CD4-positive, alpha-beta T cell treated with Interleukin-6 for 4 hours (primary cell): ENCODE measurements around the gene PRODH.
"Not testable (repeated sequence)": the region's sequence is repeated elsewhere in the genome, so short reads cannot be mapped to it uniquely, and the experiment has no call there.

Experiments
- DNase-seq: peaks from one replicate; pipeline ENCODE4 v3.0.0-alpha.2; 2020; ENCODE audit warnings: mixed read lengths

PRODH gene

DNA sequence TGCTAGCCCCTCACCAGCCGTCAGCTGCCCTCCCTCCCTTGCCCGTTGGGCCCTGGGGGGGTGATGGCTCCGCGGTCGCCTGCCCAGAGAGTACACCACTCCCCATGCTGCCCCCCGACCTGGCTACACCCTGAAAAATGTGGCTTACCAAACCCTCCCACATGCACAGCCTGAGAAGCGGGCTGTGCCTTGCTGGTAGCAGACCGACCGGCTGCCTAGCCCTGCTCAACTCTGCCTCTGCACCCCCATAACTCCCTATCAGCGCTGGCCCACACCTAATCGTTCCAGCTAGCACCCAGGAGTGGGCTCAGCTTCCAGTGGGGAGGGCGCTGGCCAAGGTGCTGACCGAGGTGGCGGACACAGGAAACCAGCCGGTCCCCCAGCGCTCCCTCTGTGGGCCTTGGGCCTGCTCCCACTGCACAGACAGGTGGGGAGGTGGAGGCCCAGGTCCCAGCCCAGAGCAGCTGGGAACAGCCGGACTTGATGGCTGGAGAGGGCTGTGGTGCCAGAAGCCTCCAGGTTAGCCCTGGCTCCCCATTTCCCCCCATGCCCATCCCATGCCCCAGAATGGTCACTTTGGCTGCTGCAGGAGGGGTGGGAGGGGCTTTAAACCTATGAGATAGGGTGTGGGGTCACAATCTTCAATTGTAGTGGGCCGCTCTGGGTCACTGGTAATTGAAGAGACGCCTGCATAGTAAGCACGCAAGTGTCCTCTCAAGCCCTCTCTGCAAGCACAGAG is 32.1 kb upstream of the PRODH start:
- DNase-seq, result no peak

DNA sequence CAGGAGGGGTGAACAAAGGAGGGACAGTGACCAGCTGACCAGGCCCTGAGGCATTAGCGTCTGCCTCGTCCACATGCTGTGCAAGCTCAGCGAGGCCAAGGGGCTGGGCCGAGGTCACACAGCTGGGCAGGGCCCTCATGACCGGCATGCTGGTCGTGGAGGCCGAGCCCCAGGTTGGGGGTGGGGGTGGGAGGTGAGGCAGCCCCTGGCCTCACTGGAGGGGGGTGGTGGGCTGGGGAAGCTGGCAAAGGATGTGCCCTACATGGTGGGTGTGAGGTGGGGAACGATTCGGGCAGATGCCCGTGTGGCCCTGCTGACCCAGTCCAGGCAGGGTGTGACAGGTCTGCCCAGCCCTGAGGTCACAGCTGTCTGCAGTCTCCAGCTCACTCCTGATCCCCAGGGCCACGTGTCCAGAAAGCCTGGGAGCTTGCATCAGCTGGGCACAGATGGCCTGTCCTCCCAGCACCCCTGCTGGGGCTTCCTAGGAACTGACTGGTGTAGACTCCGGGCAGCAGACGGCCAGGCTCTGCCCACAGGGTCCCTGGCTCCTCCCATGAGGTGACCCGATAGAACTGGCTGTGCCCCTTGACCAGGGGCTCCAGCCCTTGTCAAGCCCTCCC is 31.4 kb upstream of the PRODH start:
- not testable (repeated sequence) for DNase-seq

GRCh38 chr22:18966748-18967147 is 30.7 kb upstream of the PRODH start:
- DNase-seq, result no peak

DNA sequence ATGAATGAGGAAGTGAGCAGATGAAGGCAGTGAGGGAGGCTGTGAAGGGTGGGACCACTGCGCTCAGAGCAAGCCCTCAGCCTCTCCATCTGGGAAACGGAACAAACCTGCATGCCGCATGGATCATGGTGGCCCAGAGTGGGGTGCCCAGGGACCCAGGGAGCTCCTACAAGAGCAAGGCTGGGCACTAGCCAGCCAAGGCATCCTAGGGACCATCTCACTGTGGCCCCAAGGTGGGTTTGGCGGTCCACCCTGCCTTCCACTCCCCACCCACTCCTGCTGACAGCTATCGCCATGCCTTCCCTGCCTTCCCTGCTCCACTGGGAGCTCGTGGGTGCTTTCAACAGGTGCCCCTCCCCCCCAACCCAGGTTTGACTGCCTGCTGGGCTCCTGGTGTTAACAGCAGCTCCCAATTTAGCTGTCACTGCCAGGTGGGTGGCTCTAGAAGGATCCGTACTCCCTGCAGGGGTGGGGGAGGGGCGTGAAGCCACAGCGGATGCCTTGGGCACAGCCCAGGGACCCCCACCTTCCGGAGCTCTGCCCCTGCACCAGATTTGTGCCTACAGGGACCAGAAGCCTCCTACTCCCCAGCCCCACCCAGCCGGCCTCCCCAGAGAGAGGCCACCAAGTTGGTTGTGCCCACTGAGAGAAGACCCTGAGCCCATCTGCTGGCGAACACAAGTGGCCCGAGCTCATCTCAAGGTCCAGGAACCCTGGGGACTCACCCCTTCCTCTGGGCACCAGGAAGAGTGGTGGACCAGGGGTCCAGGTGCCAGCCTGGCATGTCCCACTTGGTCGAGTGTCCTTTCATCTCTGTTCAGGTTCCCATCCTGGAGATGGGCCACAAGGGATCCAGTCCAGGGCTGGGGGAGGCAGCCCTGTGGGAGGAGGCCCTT is 29.7 kb upstream of the PRODH start:
- no peak for DNase-seq

DNA sequence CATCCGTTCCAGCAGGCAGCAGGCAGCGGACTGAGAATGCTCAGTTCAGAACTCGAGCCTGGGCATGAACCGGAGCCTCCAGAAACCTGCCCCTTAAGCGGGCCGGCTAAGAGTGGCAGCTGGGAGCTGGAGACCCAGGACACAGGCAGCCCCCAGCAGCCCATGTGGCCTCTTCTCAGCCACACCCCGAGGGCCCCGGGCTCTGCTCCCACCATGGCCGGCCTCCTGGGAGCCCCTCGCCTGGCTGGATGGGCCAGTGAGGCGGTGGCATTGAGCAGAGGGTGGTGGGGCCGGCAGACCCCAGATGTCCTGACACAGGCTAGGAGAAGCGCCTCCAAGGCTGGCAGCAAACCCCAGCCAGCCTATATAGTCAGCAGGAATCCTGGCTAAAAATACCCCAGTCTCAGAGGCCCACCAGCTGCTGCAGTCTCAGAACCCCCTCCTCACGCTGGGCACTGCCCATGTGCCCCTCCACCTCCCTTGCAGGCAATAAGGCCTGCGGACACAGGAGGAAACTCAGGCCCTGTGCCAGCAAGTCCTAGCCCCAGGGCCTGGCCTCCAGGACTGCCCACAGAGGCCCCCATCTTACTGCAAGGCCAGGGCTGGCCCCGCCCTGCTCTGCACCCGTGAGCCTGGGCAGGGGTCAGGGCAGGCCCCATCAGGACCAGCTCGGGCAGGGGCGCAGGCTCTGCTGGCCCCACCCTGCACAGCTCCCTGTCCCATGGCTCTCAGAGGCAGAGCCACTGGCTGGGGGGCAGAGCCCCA is 28.6 kb upstream of the PRODH start:
- not testable (repeated sequence) for DNase-seq

- DNase-seq, result not testable (repeated sequence)
Observed at GRCh38 chr22:18964051-18964450, 28.0 kb upstream of the PRODH start.

DNA sequence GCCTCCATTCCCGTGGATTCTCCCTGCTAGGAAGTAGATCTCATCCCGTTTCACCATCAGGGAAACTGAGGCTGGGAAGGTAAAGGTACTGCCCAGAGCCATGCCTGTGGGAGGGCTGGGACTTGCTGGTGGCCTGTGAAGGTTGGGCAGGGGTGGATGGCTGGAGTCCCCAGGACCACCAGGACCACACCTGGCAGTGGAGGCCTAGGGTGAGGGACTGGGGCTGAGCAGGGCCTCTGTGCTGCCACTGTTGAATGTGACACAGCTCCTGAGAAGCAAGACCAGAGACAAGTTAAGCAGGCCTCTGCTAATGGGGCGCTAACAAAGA is 26.2 kb upstream of the PRODH start:
- DNase-seq, result no peak

DNA sequence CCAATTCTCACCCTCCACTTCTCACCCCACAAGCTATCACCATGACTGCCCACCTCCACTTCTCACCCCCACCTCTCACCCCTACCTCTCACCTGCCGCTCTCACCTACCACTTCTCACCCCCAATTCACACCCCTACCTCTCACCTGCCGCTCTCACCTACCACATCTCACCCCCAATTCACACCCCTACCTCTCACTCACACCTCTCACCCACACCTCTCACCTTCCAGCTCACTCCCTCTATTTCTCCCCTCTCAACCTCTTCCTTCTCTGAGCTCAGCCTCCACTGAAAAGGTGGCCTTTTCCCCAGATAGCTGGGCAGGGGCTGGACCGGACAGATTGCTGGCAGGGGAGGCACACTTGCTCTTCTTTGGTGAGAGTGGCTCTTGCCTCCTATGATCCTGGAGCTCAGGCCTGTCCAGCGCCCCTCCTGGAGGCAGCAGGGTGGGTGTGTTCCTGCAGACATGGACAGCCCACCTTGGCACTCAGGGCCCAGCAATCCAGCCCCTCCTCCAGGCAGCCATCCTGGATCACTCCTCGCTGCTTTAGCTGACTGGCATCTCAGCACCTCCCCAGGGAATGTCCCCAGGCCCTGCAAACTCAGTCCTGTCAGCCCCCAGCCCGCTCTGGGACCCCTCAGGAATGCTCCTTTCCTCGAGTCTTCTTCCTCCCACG is 25.7 kb upstream of the PRODH start:
- not testable (repeated sequence) for DNase-seq

DNA sequence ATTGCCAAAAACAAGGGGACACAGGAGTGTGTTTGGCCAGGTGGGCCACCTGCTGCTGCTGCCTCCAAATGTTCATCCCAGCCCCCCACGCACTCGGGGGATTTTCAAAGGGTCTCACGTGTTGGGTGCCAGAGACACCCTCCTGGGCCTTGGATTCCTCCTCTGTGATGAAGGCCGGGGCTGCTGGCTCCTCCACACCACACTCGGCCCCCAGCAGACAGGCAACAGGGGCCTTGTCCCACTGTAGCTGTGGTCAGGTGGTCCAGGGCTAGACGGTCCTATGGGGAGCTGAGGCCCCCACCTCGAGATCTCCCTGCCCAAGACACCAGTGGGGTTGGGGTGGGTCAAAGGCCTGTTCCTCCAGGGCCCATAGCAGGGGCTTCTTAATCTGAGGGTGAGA is 25.1 kb upstream of the PRODH start:
- DNase-seq, result not testable (repeated sequence)

GRCh38 chr22:18960166-18960820 is 24.2 kb upstream of the PRODH start:
- not testable (repeated sequence) for DNase-seq

- not testable (repeated sequence) for DNase-seq
Observed at GRCh38 chr22:18959741-18960140, 23.6 kb upstream of the PRODH start.

GRCh38 chr22:18959266-18959665 is 23.2 kb upstream of the PRODH start:
- not testable (repeated sequence) for DNase-seq

- DNase-seq, result not testable (repeated sequence)
Observed at GRCh38 chr22:18958738-18959137, 22.6 kb upstream of the PRODH start.

DNA sequence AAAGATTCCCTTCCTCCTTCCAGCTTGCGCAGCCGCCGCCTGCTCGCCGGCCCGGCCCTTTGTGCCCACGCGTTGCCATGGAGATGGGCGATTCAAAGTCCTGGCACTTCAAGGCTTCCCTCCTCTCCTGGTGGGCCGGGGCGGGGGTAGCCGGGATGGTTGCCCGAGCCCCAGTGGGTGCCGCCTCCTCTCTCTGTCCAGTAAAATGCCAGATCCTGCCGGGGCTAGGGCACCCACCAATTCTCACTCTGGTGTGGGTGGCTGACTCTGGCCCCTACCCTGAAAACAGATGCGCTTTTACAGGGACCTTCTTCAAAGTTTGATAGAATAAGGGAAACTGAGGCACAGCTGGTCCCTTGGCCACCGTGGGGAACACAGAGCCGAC is 22.2 kb upstream of the PRODH start:
- DNase-seq, result not testable (repeated sequence)

GRCh38 chr22:18957621-18958320 is 21.7 kb upstream of the PRODH start:
- not testable (repeated sequence) for DNase-seq

GRCh38 chr22:18956956-18957355 is 20.9 kb upstream of the PRODH start:
- not testable (repeated sequence) for DNase-seq

DNA sequence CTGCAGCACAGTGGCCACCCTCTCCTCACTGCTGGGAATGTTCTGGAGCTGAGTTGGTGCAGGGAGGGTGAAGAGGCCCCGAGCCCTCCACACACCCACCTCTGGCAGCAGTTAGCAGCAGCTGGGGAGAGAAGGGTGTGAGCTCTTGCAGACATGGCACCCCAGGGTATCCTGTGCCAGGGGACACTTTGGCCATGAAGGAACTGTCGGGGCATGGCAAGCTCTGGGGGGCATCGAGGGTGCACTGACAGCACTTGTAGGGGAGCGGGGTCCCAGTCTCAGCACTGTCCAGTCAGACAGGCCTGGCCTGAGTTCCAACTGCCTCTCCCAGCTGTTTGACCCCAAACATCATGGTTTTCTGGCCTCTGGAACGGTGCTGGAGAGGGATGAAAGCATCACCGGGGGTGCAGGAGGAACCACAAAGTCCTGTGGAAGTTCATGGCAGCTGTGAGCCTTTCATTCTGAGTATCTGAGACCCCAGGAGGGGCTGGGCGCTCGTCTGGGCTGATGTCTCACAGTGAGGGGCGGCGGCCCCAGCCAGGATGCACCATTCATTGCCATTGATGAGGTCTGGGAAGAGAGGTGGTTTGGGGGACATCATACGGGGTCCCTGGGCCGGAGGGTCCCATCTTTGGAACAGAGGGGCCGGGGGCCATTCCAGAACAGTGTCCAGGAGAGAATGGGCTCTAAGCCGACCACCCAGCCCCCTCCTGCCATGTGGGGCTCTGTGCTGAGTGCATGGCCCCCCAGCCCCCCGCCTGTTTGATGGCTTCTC is 20.2 kb upstream of the PRODH start:
- DNase-seq, result not testable (repeated sequence)

- no peak for DNase-seq
Observed at GRCh38 chr22:18955696-18956095, 19.6 kb upstream of the PRODH start.

GRCh38 chr22:18954990-18955571 is 19.0 kb upstream of the PRODH start:
- DNase-seq, result no peak
